Epithelial cell of prostate (primary cell): ENCODE measurements around the gene IAPP.
"Not testable (repeated sequence)": the region's sequence is repeated elsewhere in the genome, so short reads cannot be mapped to it uniquely, and the experiment has no call there.

Experiments used
- DNase-seq: peaks from one replicate; pipeline ENCODE4 v3.0.0-alpha.2; 2011; ENCODE audit warnings: low read depth, low spot score
- H3K27ac ChIP-seq: fragments of 450-650 bp; 2 replicates; pipeline ENCODE4 v1.5.1; 2017; ENCODE audit warnings: mild to moderate bottlenecking

IAPP gene

GRCh38 chr12:21372602-21373001 lies at the start of gene IAPP:
Gene IAPP (plus strand): TSS chr12:21372902. CDS start chr12:21373352, 450 bp downstream.
- no peak for DNase-seq

GRCh38 chr12:21323736-21324135 lies 49.0 kb upstream of the IAPP start:
- H3K27ac ChIP-seq: no peak overlapping the region
- DNase-seq: no peak

More at GRCh38 chr12:21372602-21373001, at the start of gene IAPP:
- no peak within 1 kb of the TSS for H3K27ac ChIP-seq

GRCh38 chr12:21324551-21324950 lies 48.2 kb upstream of the IAPP start:
- no peak overlapping the region for H3K27ac ChIP-seq
- no peak for DNase-seq

GRCh38 chr12:21328578-21328977 lies 44.1 kb upstream of the IAPP start:
- no peak overlapping the region for H3K27ac ChIP-seq
- DNase-seq: no peak

- DNase-seq: no peak
- H3K27ac ChIP-seq: no peak overlapping the region
Measured at GRCh38 chr12:21330682-21331253, 41.9 kb upstream of the IAPP start.

GRCh38 chr12:21334771-21335325 lies 37.9 kb upstream of the IAPP start, which contains the start of gene SLCO1A2:
Gene SLCO1A2 (minus strand): TSS chr12:21334917. CDS start chr12:21334647, 270 bp downstream.
- H3K27ac ChIP-seq: no peak within 1 kb of the TSS
- no peak for DNase-seq

- DNase-seq: no peak
- H3K27ac ChIP-seq: no peak overlapping the region
Measured at GRCh38 chr12:21336656-21337055, 36.0 kb upstream of the IAPP start.

- no peak for DNase-seq
- H3K27ac ChIP-seq: no peak overlapping the region
Measured at GRCh38 chr12:21337453-21337852, 35.2 kb upstream of the IAPP start.

GRCh38 chr12:21337959-21338744 lies 34.5 kb upstream of the IAPP start:
- no peak overlapping the region for H3K27ac ChIP-seq
- DNase-seq: no peak

GRCh38 chr12:21339921-21340320 lies 32.8 kb upstream of the IAPP start:
- no peak for DNase-seq
- no peak overlapping the region for H3K27ac ChIP-seq

- no peak overlapping the region for H3K27ac ChIP-seq
- DNase-seq: no peak
Measured at GRCh38 chr12:21340403-21340802, 32.3 kb upstream of the IAPP start.

GRCh38 chr12:21341769-21342168 lies 30.9 kb upstream of the IAPP start:
- H3K27ac ChIP-seq: no peak overlapping the region

GRCh38 chr12:21343636-21344035 lies 29.1 kb upstream of the IAPP start:
- no peak overlapping the region for H3K27ac ChIP-seq
- DNase-seq: no peak

More at GRCh38 chr12:21341769-21342168, 30.9 kb upstream of the IAPP start:
- DNase-seq: no peak

- DNase-seq: no peak
- no peak overlapping the region for H3K27ac ChIP-seq
Measured at GRCh38 chr12:21346542-21347205, 26.0 kb upstream of the IAPP start.

- no peak for DNase-seq
- H3K27ac ChIP-seq: no peak overlapping the region
Measured at GRCh38 chr12:21350975-21351374, 21.7 kb upstream of the IAPP start.

- H3K27ac ChIP-seq: no peak overlapping the region
- no peak for DNase-seq
Measured at GRCh38 chr12:21353487-21353886, 19.2 kb upstream of the IAPP start.

- no peak for DNase-seq
- no peak overlapping the region for H3K27ac ChIP-seq
Measured at GRCh38 chr12:21353948-21354347, 18.8 kb upstream of the IAPP start.

- no peak overlapping the region for H3K27ac ChIP-seq
- DNase-seq: no peak
Measured at GRCh38 chr12:21354641-21355040, 18.1 kb upstream of the IAPP start.

GRCh38 chr12:21360632-21361031 lies 12.1 kb upstream of the IAPP start:
- not testable (repeated sequence) for DNase-seq, H3K27ac ChIP-seq

- no peak for DNase-seq
- H3K27ac ChIP-seq: no peak overlapping the region
Measured at GRCh38 chr12:21369141-21369980, 3.3 kb upstream of the IAPP start.
